ENCODE measurements around the gene ARHGAP42.

ARHGAP42 gene

DNA sequence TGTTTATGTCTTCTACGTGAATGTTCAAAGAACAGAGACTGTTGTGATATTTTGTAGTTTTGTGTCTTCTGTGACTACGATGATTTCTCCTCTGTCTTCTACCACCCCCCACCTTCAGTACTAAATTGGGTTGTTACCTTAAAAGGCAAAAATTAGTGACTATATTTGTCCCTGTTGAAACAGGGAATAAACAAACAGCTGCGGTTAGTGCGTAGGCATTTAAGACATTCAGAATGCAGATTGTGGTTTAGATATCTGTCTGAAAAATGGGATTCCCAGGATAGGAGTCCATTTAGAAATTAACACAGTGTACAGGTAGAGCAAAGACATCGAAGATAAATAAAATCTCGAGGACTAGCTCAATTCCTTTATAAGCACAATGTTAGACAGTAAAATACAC, 15.6 kb upstream of the ARHGAP42 start:
- Mint-ChIP-seq H3K36me3 (ENCODE audit: low read depth) (no peaks in the 10 kb centered on the region), H3K4me1 (ENCODE audit: low read depth) (no peaks in the 10 kb centered on the region), H3K4me3 (no peak overlapping the region), H3K27ac (no peak overlapping the region), H3K27me3 (no peaks in the 10 kb centered on the region), H3K9me3 (no peaks in the 10 kb centered on the region)
- intact Hi-C loops (cut with micrococcal nuclease), result no loop called here

DNA sequence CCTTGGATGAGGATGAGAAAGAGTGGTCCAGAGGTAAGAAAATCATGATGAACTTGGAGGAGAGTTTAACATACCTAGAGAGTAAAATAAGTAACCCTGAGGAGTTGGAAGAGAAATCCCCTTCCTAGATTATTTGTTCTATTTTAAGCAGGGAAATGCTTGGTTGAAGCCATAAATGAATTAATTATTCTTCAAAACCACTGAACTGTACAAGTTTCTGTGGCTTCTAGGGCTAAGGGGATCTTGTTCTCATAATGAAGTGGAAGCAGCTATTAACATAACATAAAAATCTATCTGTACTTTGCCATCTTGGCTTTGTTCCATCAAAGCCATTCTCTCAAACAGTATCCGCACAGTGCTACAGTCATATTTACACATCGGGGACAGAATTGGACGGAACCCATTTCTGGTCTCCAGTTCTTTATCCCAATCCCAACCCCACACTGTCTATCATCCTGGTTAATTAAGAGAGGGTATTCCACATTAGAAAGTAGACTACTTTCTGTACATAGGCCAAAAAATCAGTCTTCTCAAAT, 14.5 kb upstream of the ARHGAP42 start:
- Mint-ChIP-seq H3K4me1 (ENCODE audit: low read depth) (no peaks in the 10 kb centered on the region), H3K27ac (no peak overlapping the region), H3K9me3 (no peaks in the 10 kb centered on the region), H3K27me3 (no peaks in the 10 kb centered on the region), H3K36me3 (ENCODE audit: low read depth) (no peaks in the 10 kb centered on the region), H3K4me3 (no peak overlapping the region)
- intact Hi-C loops (cut with micrococcal nuclease), result no loop called here

DNA sequence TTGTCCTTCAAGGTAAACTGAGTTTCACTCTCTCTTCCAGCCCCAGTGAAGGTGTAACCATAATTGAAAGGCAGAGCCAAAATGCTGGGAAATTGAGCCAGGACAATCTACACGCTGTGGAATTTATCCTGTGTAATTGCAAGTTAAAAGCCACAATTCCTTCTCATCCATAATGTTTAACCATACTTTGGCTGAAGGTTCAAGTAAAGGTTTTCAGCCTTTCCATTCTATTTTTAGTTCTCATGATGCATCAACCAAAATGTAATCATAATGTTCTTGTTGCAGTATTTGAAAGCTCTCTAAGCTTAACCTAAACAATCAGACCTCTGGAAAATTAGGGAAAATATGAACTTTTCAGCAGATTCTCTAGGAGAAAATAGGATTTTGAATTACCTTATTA, 14.0 kb upstream of the ARHGAP42 start:
- H3K27ac Mint-ChIP-seq, result no peak overlapping the region
- no peaks in the 10 kb centered on the region for H3K36me3 Mint-ChIP-seq (ENCODE audit: low read depth)

DNA sequence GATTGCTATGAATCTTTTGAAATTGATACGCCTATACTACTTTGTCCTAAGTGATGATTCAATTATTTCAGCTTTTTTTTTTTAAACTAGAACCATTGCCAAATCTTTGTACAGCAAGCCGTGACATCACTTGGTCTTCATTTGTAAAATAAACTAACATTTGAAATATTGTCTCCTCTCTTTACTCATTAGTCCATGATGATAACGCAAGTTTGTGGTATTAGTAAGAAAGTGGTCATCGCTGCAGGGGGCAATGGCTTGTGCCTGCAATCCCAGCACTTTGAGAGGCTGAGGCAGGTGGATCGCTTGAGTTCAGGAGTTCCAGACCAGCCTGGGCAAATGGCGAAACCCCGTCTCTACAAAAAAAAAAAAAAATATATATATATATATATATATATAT, 12.9 kb upstream of the ARHGAP42 start:
- intact Hi-C loops (cut with micrococcal nuclease), result no loop called here
- no peaks in the 10 kb centered on the region for H3K36me3 Mint-ChIP-seq (ENCODE audit: low read depth)
- H3K27me3 Mint-ChIP-seq, result no peaks in the 10 kb centered on the region
- no peak overlapping the region for H3K4me3 Mint-ChIP-seq
- no peaks in the 10 kb centered on the region for H3K4me1 Mint-ChIP-seq (ENCODE audit: low read depth)
- H3K9me3 Mint-ChIP-seq, result no peaks in the 10 kb centered on the region
- no peak overlapping the region for H3K27ac Mint-ChIP-seq

More for the DNA sequence above, 14.0 kb upstream of the ARHGAP42 start:
- intact Hi-C loops (cut with micrococcal nuclease), result no loop called here
- no peaks in the 10 kb centered on the region for H3K4me1 Mint-ChIP-seq (ENCODE audit: low read depth)
- H3K27me3 Mint-ChIP-seq, result no peaks in the 10 kb centered on the region
- no peaks in the 10 kb centered on the region for H3K9me3 Mint-ChIP-seq
- no peak overlapping the region for H3K4me3 Mint-ChIP-seq

DNA sequence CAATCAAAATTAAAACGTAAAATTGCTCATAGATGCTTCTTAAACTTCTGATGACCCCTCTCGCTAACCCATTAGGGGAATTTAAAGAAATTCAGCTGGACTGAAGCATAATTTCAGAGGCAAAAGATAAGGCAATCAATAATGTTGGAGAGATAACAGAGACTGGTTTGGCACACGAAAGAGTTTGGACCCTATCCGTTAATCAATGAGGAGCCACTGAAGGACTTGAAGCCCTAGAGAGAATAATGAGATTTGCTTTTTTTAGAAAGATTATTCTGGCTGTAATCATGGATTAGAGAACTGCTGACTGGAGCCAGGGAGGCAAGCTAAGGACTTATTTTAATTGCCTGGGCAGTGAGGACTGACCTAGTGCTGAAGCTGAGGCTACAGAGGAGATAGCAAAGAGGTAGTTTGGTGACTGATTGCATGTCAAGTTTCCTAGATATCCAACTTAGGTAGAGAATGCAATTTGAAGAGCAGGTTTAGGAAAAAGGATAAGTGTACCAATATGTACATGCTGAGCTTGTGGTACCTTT, 11.9 kb upstream of the ARHGAP42 start:
- intact Hi-C loops (cut with micrococcal nuclease), result no loop called here
- Mint-ChIP-seq H3K36me3 (ENCODE audit: low read depth) (no peaks in the 10 kb centered on the region), H3K4me3 (no peak overlapping the region), H3K9me3 (no peaks in the 10 kb centered on the region), H3K27me3 (no peaks in the 10 kb centered on the region), H3K27ac (no peak overlapping the region), H3K4me1 (ENCODE audit: low read depth) (no peaks in the 10 kb centered on the region)

DNA sequence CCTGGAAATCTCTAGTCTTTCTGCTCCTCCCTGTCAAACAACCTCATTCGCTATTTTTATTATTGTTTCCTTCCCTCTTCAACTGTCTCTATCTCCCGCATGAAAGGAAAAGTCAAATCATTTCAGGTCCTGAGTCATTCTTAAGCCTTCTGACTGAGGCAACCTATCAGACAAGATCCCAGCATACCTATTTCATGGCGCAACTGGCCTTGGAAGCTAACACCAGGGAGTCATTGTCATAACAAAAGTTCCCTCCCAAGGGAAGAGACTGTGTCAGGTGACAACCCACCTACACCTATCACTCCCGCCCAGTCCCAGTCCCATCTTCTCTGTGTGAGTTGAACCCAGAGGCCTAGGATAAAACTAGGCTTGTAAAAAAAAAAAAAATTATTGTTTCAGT, 10.2 kb upstream of the ARHGAP42 start:
- no peak overlapping the region for H3K4me3 Mint-ChIP-seq
- no peaks in the 10 kb centered on the region for H3K36me3 Mint-ChIP-seq (ENCODE audit: low read depth)
- H3K27ac Mint-ChIP-seq, result no peak overlapping the region
- no peaks in the 10 kb centered on the region for H3K9me3 Mint-ChIP-seq
- intact Hi-C loops (cut with micrococcal nuclease), result no loop called here
- no peaks in the 10 kb centered on the region for H3K4me1 Mint-ChIP-seq (ENCODE audit: low read depth)
- H3K27me3 Mint-ChIP-seq, result no peaks in the 10 kb centered on the region

DNA sequence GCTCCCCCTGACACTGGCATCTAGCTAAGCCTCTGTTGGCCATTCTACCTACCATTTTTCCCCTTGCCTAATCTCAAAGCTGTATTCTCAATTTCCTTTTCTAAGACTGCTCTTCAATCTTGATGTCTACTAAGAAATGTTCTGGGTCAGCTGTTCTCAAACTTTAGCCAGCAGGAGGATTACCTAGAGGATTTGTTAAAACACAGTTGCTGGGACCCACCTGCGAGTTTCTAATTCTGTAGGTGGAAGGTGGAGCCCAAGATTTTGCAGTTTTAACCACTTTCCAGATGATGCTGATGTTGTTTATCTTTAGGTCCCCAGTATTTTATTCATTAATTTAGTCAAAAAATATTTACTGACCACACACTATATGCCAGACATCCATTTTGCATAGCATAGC, 9.3 kb upstream of the ARHGAP42 start:
- Mint-ChIP-seq H3K27me3 (no peaks in the 10 kb centered on the region), H3K4me3 (no peak overlapping the region), H3K36me3 (ENCODE audit: low read depth) (no peaks in the 10 kb centered on the region), H3K4me1 (ENCODE audit: low read depth) (no peaks in the 10 kb centered on the region), H3K9me3 (no peaks in the 10 kb centered on the region), H3K27ac (no peak overlapping the region)
- intact Hi-C loops (cut with micrococcal nuclease), result no loop called here

DNA sequence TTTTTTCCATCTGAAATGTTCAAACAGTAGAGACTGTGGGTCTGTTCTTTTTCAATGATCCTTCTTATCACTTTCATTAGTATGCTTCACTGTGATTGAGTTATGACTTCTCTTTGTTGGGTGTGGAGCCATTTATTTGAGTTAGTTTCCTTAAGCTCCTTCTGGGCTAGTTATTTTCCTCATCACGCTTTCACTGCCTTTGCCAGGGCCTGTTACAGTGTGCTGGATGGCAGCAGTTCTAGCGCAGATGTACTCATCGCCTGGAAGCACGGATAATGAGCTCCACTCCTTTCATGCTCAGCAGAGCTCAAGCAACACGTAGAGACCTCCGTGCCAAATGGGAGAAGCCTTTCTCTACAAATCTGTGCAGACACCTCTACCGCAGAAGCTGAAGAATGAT, 7.0 kb upstream of the ARHGAP42 start:
- Mint-ChIP-seq H3K27ac (no peak overlapping the region), H3K4me3 (no peak overlapping the region), H3K27me3 (peaks cover under 1% of the 10 kb centered on the region), H3K36me3 (ENCODE audit: low read depth) (no peaks in the 10 kb centered on the region), H3K9me3 (no peaks in the 10 kb centered on the region), H3K4me1 (ENCODE audit: low read depth) (peaks cover 2% of the 10 kb centered on the region)
- intact Hi-C loops (cut with micrococcal nuclease), result no loop called here

DNA sequence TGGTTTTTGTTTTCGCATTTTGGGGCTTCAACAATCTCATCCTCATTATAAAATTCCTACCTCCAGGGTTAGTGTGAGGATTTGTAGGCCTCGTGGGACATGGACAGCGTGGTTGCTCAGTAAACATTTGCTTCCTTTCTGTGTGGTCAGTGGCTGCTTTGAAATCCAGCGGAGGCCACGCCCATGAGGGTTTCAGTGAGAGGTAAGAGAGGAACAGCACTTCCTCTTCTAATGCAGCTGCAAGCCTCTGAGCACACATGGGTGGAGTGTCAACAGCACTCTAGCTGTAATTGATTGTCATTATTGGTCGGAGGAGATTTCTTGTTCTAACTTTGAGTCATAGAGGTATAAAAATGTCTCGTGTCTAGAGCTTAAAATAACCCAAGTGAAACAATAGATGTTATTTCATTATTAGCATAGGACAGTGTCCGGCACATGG, 6.0 kb upstream of the ARHGAP42 start:
- intact Hi-C loops (cut with micrococcal nuclease), result no loop called here
- Mint-ChIP-seq H3K9me3 (no peaks in the 10 kb centered on the region), H3K4me1 (ENCODE audit: low read depth) (peaks cover 5% of the 10 kb centered on the region), H3K4me3 (no peak overlapping the region), H3K36me3 (ENCODE audit: low read depth) (no peaks in the 10 kb centered on the region), H3K27me3 (peaks cover 10% of the 10 kb centered on the region), H3K27ac (no peak overlapping the region)

DNA sequence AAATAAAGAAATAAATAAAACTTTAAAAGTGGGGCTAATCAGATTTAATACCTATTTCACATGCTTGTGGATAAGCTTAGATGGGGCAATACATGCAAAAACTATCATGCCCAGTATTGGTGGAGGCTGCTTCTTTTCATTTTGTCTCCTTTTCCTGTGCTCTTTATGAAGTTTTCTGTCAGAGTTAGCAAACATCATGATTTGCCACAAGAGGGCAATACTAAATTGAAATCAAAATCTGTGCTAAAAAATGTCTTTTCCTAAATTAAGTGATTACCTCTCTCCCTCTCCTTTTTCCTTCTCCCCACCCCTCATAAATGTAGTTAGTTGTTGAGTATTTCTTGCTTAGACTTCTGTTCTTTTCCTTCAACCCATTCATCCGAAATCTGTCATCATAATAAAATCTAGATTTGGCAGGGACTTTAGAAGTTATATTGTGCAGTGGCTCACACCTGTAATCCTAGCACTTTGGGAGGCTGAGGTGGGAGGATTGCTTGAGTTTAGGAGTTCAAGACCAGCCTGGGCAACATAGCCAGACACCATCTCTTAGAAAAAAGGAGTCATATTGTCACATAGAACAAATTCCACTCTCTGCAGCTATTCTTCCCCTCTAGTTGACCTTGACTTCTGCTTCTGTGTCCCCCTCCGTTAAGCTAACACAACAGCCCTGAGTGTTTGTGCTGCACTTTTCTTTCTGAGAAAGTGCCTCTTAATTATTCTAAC, 4.7 kb upstream of the ARHGAP42 start:
- H3K4me1 Mint-ChIP-seq (ENCODE audit: low read depth), result peaks cover 12% of the 10 kb centered on the region
- peaks cover 22% of the 10 kb centered on the region for H3K27me3 Mint-ChIP-seq
- intact Hi-C loops (cut with micrococcal nuclease), result no loop called here
- H3K9me3 Mint-ChIP-seq, result no peaks in the 10 kb centered on the region
- H3K27ac Mint-ChIP-seq, result no peak overlapping the region
- no peak overlapping the region for H3K4me3 Mint-ChIP-seq
- H3K36me3 Mint-ChIP-seq (ENCODE audit: low read depth), result no peaks in the 10 kb centered on the region

DNA sequence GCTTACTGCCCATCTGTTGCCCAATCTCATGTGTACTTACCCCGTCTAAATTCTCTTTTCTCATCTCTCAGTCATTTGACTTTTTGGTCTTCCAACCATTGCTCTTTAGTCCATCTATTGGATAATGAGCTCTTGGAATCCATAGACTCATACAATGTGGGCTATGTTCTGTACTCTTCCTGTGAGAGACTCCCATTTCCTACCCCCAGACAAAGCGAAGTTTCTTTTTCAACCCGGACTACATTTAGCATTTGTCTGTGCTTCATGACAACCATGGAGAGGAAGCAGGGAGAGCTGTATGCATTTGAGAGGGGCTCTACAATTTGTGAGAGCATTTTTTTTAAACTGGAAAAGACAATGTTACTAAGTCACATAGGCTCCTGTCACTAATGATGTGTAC, 4.0 kb upstream of the ARHGAP42 start:
- H3K27me3 Mint-ChIP-seq, result peaks cover 28% of the 10 kb centered on the region
- peaks cover 17% of the 10 kb centered on the region for H3K4me1 Mint-ChIP-seq (ENCODE audit: low read depth)
- no peaks in the 10 kb centered on the region for H3K9me3 Mint-ChIP-seq
- H3K27ac Mint-ChIP-seq, result no peak overlapping the region
- intact Hi-C loops (cut with micrococcal nuclease), result no loop called here
- H3K36me3 Mint-ChIP-seq (ENCODE audit: low read depth), result no peaks in the 10 kb centered on the region
- H3K4me3 Mint-ChIP-seq, result no peak overlapping the region

DNA sequence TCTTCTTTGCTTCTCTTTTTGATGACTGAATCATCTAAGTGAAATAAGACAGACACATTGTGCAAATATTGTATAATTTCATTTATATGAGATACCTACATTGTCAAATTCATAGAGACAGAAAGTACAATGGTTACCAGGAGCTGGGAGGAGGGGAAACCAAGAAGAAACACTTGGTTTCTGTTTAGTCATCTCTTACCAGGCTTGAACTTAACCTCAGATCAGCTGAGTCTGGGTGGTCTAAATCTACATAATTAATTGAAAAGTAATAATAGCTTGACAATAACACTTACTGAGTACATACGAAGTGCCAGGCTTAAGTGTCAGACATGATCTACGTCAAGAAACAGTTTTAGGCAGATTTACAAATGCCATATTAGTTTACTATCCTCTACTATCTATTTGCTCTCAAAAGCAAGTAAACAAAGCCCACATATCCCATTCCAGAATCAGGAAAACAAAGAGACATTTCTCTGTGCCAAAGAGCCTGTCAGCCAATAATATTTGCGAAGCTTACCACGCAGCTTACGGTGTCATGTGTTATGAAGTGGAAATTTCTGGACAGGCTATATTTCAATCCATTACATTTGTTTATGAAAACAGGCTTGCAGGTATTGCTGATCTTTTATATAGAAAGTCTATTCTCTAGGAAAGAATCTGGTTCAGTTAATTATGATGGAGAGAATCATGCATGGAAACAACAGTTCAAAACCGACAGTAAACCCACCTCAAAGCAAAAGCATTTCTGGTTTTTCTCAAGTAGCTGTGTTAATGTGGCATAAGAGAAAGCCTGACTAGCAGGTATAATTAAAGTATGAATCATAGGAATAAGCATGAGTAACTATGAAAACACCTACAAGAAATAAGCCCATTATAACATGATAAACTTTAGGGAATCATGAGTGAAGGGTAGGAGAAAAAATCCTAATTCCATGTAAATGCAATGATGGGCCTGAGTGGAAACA, 2.7 kb upstream of the ARHGAP42 start:
- intact Hi-C loops (cut with micrococcal nuclease), result no loop called here
- H3K9me3 Mint-ChIP-seq, result no peaks in the 10 kb centered on the region
- no peak overlapping the region for H3K27ac Mint-ChIP-seq
- H3K27me3 Mint-ChIP-seq, result peaks cover 35% of the 10 kb centered on the region
- H3K4me1 Mint-ChIP-seq (ENCODE audit: low read depth), result peaks cover 17% of the 10 kb centered on the region
- H3K4me3 Mint-ChIP-seq, result no peak overlapping the region
- H3K36me3 Mint-ChIP-seq (ENCODE audit: low read depth), result no peaks in the 10 kb centered on the region

DNA sequence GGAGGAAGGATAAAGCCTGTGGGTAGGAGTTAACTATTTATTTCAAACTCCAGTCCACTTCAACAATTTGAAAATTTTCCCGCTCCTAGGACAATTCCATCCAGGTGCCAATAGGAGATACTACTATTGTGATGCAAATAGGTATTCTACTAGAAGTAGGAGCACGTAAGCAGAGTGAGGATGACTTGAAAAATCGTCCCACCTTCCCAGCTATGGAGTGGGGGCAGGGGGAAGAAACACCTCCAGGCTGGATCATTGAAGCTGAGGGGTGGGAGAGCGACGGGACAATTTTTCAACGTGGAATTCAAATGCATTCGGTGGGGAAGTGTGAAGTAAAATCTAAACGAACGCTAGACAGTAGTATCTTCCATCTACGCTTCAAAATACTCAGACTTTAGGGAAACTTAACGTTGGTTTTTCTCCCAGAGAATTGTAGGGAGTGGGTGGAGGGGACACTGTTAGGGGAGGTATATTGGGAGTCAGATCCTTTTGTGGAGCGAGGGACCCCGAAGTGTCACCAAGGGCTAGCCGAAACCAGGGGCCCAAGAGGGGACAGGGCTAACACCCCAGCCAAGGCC, 523 bp upstream of the ARHGAP42 start:
- Mint-ChIP-seq H3K4me1 (ENCODE audit: low read depth) (peaks cover 17% of the 10 kb centered on the region), H3K36me3 (ENCODE audit: low read depth) (no peaks in the 10 kb centered on the region), H3K9me3 (no peaks in the 10 kb centered on the region), H3K27ac (no peak overlapping the region), H3K4me3 (peak overlapping the region; percentile 91), H3K27me3 (peaks cover 40% of the 10 kb centered on the region)
- intact Hi-C loops (cut with micrococcal nuclease), result no loop called here

Measured in dendritic cell treated with granulocyte-macrophage colony-stimulating factor and Interleukin-4, amounts not matched to agents 40 ng/mL and 50 ng/mL, for 4 days (primary cell).